ENCODE data around the gene KIF16B. TPM values are rescaled to one million over a fixed set of nuclear protein-coding genes. Genes with fewer than 3 reads are reported as not detected.

Gene KIF16B
- total RNA-seq, 1 experiment from 2014 or later = 4.6 TPM

DNA sequence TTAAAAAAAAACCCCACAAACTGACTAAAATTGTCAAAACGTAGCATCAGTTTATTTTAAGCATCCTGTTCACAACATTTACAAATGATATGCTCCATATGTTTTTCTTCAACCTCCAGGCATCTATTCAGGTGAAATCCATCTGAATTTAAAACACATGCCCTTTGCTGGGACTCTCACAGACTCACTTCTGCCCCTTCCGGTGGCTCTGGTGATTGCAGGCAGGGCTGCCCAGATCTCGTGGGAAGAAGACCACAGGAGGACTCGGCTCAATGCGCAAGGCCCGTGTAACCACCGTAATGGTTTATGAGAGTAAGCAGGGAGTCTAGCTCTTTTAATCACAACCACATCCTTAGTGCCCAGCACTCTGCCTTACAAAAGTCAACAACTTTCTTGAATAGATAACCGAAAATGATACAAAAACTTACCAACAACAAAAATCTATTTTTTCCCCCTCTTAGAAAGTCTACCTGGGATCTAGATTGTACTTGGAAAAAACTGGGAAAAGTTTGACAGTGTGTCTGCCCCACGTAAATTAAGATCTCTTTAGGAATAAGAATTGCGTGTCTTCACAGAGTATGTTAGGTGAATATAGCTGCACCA, 139.1 kb downstream of the KIF16B start:
- ChIA-PET CTCF (interaction anchor here (0.5 kb wide), 1 partner anchor 58 kb away, joined by 4 read pairs; no protein-coding TSS in a partner anchor), POLR2A (ENCODE audit: low non-redundant PET) (no interaction called here)
- Histone ChIP-seq H3K4me1 (ENCODE audit: insufficient read depth, low read length, poor library complexity, severe bottlenecking) (no peaks in the 10 kb centered on the region), H3K27ac (ENCODE audit: low read depth, low read length, poor library complexity, severe bottlenecking) (no peak overlapping the region), H3K4me3 (ENCODE audit: low read depth, low read length, poor library complexity, severe bottlenecking) (no peak overlapping the region), H3K27me3 (replicated peaks; ENCODE audit: insufficient read depth, low read depth, low read length, poor library complexity) (no peaks in the 10 kb centered on the region), H3K9me3 (ENCODE audit: low read depth, low read length, poor library complexity, severe bottlenecking) (no peaks in the 10 kb centered on the region), H3K36me3 (ENCODE audit: insufficient read depth, low read length, poor library complexity, severe bottlenecking) (no peaks in the 10 kb centered on the region)
- DNase-seq (ENCODE audit: low spot score) = peak; percentile 69
- peak; percentile 82 for TF ChIP-seq CTCF (conservative IDR thresholded peaks at IDR 0.05; ENCODE audit: low read depth, low read length)
- TF ChIP-seq EZH2 (IDR thresholded peaks at IDR 0.05; ENCODE audit: borderline replicate concordance, low read depth, low read length, poor library complexity, severe bottlenecking) = no peak
- BruUV-seq (replicated peaks) = no TSS peak
- intact Hi-C loops (cut with micrococcal nuclease; ENCODE audit: unreplicated experiment) = no loop called here

DNA sequence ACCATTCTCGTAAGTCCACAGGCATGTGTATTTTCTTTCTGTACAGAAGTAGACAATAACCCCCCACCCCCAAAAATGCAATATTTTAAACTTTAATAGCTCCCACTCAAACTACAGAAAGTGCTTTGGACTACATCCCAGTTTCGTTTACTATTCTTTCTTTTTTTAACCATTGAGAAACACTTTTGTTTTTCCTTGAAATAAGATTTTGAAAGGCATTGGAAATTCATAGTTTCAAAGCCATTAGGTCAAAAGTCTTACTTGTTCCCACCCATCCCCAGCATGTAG, 140.0 kb downstream of the KIF16B start:
- ChIA-PET POLR2A (ENCODE audit: low non-redundant PET) (no interaction called here), CTCF (no interaction called here)
- H3K9me3 ChIP-seq (ENCODE audit: low read depth, low read length, poor library complexity, severe bottlenecking) = no peaks in the 10 kb centered on the region
- no peak overlapping the region for H3K27ac ChIP-seq (ENCODE audit: low read depth, low read length, poor library complexity, severe bottlenecking)
- TF ChIP-seq CTCF (conservative IDR thresholded peaks at IDR 0.05; ENCODE audit: low read depth, low read length) (no peak), EZH2 (IDR thresholded peaks at IDR 0.05; ENCODE audit: borderline replicate concordance, low read depth, low read length, poor library complexity, severe bottlenecking) (no peak)
- H3K4me1 ChIP-seq (ENCODE audit: insufficient read depth, low read length, poor library complexity, severe bottlenecking) = no peaks in the 10 kb centered on the region
- intact Hi-C loops (cut with micrococcal nuclease; ENCODE audit: unreplicated experiment) = no loop called here
- H3K4me3 ChIP-seq (ENCODE audit: low read depth, low read length, poor library complexity, severe bottlenecking) = no peak overlapping the region
- H3K27me3 ChIP-seq (replicated peaks; ENCODE audit: insufficient read depth, low read depth, low read length, poor library complexity) = no peaks in the 10 kb centered on the region
- no TSS peak for BruUV-seq (replicated peaks)
- no peak for DNase-seq (ENCODE audit: low spot score)
- H3K36me3 ChIP-seq (ENCODE audit: insufficient read depth, low read length, poor library complexity, severe bottlenecking) = no peaks in the 10 kb centered on the region

GRCh38 chr20:16432466-16433292, 140.6 kb downstream of the KIF16B start:
- POLR2A ChIA-PET (ENCODE audit: low non-redundant PET) = no interaction called here
- CTCF ChIA-PET = no interaction called here
- Histone ChIP-seq H3K27me3 (replicated peaks; ENCODE audit: insufficient read depth, low read depth, low read length, poor library complexity) (no peaks in the 10 kb centered on the region), H3K9me3 (ENCODE audit: low read depth, low read length, poor library complexity, severe bottlenecking) (no peaks in the 10 kb centered on the region), H3K4me1 (ENCODE audit: insufficient read depth, low read length, poor library complexity, severe bottlenecking) (no peaks in the 10 kb centered on the region), H3K27ac (ENCODE audit: low read depth, low read length, poor library complexity, severe bottlenecking) (no peak overlapping the region), H3K36me3 (ENCODE audit: insufficient read depth, low read length, poor library complexity, severe bottlenecking) (no peaks in the 10 kb centered on the region), H3K4me3 (ENCODE audit: low read depth, low read length, poor library complexity, severe bottlenecking) (no peak overlapping the region)
- no peak for DNase-seq (ENCODE audit: low spot score)
- no peak for TF ChIP-seq CTCF (conservative IDR thresholded peaks at IDR 0.05; ENCODE audit: low read depth, low read length)
- no TSS peak for BruUV-seq (replicated peaks)
- intact Hi-C loops (cut with micrococcal nuclease; ENCODE audit: unreplicated experiment) = no loop called here
